Keratinocyte (primary cell): ENCODE data around the gene TM4SF5. TPM values are rescaled to one million over a fixed set of nuclear protein-coding genes. Genes with fewer than 3 reads are reported as not detected.

Source experiments
- DNase-seq: peaks from one replicate; pipeline ENCODE4 v3.0.0-alpha.2; 2011; ENCODE audit warnings: low read depth, missing footprints, low spot score
- FAIRE-seq: peaks from 2 replicates; lab custom pipeline; 2011; peaks lifted over from hg19 to GRCh38; lab: Jason Lieb, UNC
- H2AFZ ChIP-seq: 2 replicates; pipeline ENCODE4 v1.6.0; 2012; ENCODE audit warnings: low read length, control low read depth, inconsistent platforms; ENCODE audit not compliant: control insufficient read depth
- H3K27ac ChIP-seq: 2 replicates; pipeline ENCODE4 v1.5.1; 2011; ENCODE audit warnings: low read length; ENCODE audit not compliant: control insufficient read depth, insufficient read depth
- H3K27me3 ChIP-seq: 3 replicates; pipeline ENCODE4 v1.6.0; 2011; ENCODE audit warnings: low read length; ENCODE audit not compliant: control insufficient read depth, insufficient read depth; ENCODE audit errors: extremely low read depth
- H3K36me3 ChIP-seq, 2 experiments: 2 replicates in 1 of 2; 3 replicates in 1 of 2; pipeline ENCODE4 v1.5.1; 2011; ENCODE audit warnings: low read length in 2 of 2, mild to moderate bottlenecking in 1 of 2; ENCODE audit not compliant: control insufficient read depth in 2 of 2, insufficient read depth in 2 of 2; ENCODE audit errors: extremely low read depth in 1 of 2
- H3K4me1 ChIP-seq: 3 replicates; pipeline ENCODE4 v1.5.1; 2011; ENCODE audit warnings: low read length; ENCODE audit not compliant: control insufficient read depth, insufficient read depth; ENCODE audit errors: extremely low read depth
- H3K4me2 ChIP-seq: 3 replicates; pipeline ENCODE4 v1.6.0; 2011; ENCODE audit warnings: low read depth, low read length; ENCODE audit not compliant: control insufficient read depth, insufficient read depth; ENCODE audit errors: extremely low read depth
- H3K4me3 ChIP-seq, 3 experiments: fragments of 200-600 bp in 1 of 3; sonication (generic) in 1 of 3; 2 replicates in 2 of 3; 3 replicates in 1 of 3; pipeline ENCODE4 v1.5.1; 2011 to 2016; ENCODE audit warnings: low read length in 3 of 3, mild to moderate bottlenecking in 3 of 3, control low read depth in 2 of 3, inconsistent platforms in 1 of 3, low read depth in 1 of 3, mixed read lengths in 1 of 3, mixed run types in 1 of 3, moderate library complexity in 1 of 3; ENCODE audit not compliant: control insufficient read depth in 2 of 3, insufficient read depth in 2 of 3; ENCODE audit errors: extremely low read depth in 1 of 3
- H3K79me2 ChIP-seq: 2 replicates; pipeline ENCODE4 v1.6.0; 2012; ENCODE audit warnings: low read length; ENCODE audit not compliant: control insufficient read depth, insufficient read depth
- H3K9ac ChIP-seq: 3 replicates; pipeline ENCODE4 v1.6.0; 2011; ENCODE audit warnings: low read length; ENCODE audit not compliant: control insufficient read depth, insufficient read depth; ENCODE audit errors: extremely low read depth
- H3K9me1 ChIP-seq: 3 replicates; pipeline ENCODE4 v1.6.0; 2011; ENCODE audit warnings: low read length; ENCODE audit not compliant: control insufficient read depth, insufficient read depth; ENCODE audit errors: extremely low read depth
- H3K9me3 ChIP-seq: 2 replicates; pipeline ENCODE4 v1.5.1; 2012; ENCODE audit warnings: low read depth, low read length; ENCODE audit not compliant: control insufficient read depth
- H4K20me1 ChIP-seq: 3 replicates; pipeline ENCODE4 v1.6.0; 2011; ENCODE audit warnings: low read length; ENCODE audit not compliant: control insufficient read depth, insufficient read depth; ENCODE audit errors: extremely low read depth
- CTCF ChIP-seq, 3 experiments: IDR thresholded peaks in 1 of 3; conservative IDR thresholded peaks in 1 of 3; optimal IDR thresholded peaks in 1 of 3; 2 replicates in 2 of 3; 3 replicates in 1 of 3; pipeline versions ENCODE3 to v1.5.1; 2011; ENCODE audit warnings: low read length in 3 of 3, mild to moderate bottlenecking in 3 of 3, moderate library complexity in 2 of 3, control low read depth in 1 of 3, inconsistent platforms in 1 of 3; ENCODE audit not compliant: insufficient read depth in 2 of 3; ENCODE audit errors: extremely low read depth in 1 of 3
- EZH2 ChIP-seq: IDR thresholded peaks from one replicate; pipeline ENCODE4 v1.6.1; 2012; ENCODE audit warnings: inconsistent platforms, mild to moderate bottlenecking, low read length, moderate library complexity
- dilution Hi-C: fragments of 300-500 bp; cut with MboI; formaldehyde crosslinking; loops from one replicate; pipeline ENCODE4 v1.7.0; 2020; ENCODE audit warnings: low sequenced_read_pairs; ENCODE audit not compliant: extremely low pct_ligation_motif_present
- polyA plus RNA-seq, 5 experiments: library from polyadenylated mRNA; depleted of rRNA in 3 of 5; stranded (reverse) in 3 of 5; stranded (forward) in 1 of 5; unstranded in 1 of 5; fragments of >200 nt; gene quantifications; 1 replicate in 1 of 5; 2 replicates in 3 of 5; 3 replicates in 1 of 5; pipeline versions ENCODE4 v1.2.1 to v1.2.3, GENCODE V29; 2011 to 2012; ENCODE audit warnings: missing spikeins in 2 of 5, low read depth in 1 of 5, low replicate concordance in 1 of 5

TM4SF5 gene
- polyA plus RNA-seq, 1 donor (not counting 4 experiments of a cell fraction or from before 2014, with no cell fraction given): not detected

DNA sequence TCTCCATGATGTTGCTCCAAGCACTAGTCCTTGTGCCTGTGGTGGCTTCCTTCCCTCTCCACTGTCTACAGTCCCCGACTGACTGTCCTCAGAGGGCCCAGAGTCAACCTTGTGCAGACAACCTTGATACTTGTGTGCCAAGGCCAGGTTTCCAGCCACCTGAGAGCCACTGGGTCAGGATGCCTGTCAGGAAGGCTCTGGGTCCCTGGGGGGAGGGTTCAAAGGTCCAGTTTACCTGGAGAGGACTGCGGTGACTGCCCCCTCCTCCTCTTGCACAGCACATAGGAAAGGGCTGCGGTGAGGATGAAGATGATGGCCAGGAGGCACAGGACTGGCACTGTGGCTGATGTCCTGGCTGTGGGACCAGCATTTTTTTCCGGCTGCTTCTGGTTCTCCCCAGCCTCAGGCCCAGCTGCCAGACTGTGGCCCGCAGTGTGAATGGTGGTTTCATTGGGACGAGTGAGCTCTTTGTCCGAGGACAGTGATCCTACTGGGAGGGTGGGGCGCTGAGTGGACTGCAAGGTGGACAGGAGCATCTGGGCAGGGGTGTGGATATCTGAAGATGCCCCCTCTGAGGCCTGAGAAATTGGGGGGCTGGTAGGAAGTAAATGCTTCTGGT is 36.7 kb upstream of the TM4SF5 start:
- TF ChIP-seq EZH2: no peak
- TF ChIP-seq CTCF (optimal IDR thresholded peaks at IDR 0.05 in 1 of 3, IDR thresholded peaks at IDR 0.05 in 1 of 3, conservative IDR thresholded peaks at IDR 0.05 in 1 of 3; ENCODE audit: extremely low read depth in 1 of 3, insufficient read depth in 2 of 3, low read length in 3 of 3): no peak
- Histone ChIP-seq H3K9ac (no peak overlapping the region), H3K4me2 (no peak overlapping the region), H3K36me3 (peaks cover 0 to 2% of the 10 kb centered on the region in 2 experiments), H3K9me1 (peaks cover 2% of the 10 kb centered on the region), H3K27me3 (peaks cover 2% of the 10 kb centered on the region), H3K79me2 (no peaks in the 10 kb centered on the region), H3K27ac (no peak overlapping the region), H3K4me3 (no peak overlapping the region), H2AFZ (no peak overlapping the region), H3K4me1 (peaks cover 17% of the 10 kb centered on the region), H3K9me3 (no peaks in the 10 kb centered on the region), H4K20me1 (no peaks in the 10 kb centered on the region)
- FAIRE-seq (no peak), DNase-seq (no peak)
- dilution Hi-C loops: no loop called here

GRCh38 chr17:4735876-4736651 is 35.6 kb upstream of the TM4SF5 start:
- H3K4me3 ChIP-seq: no peak overlapping the region
- no peak overlapping the region for H3K9ac ChIP-seq
- no peak for FAIRE-seq
- no peak overlapping the region for H3K27ac ChIP-seq
- H3K4me2 ChIP-seq: no peak overlapping the region
- H2AFZ ChIP-seq: no peak overlapping the region
- no peak for DNase-seq
- H3K9me1 ChIP-seq: peaks cover 2% of the 10 kb centered on the region
- no peaks in the 10 kb centered on the region for H3K9me3 ChIP-seq
- H3K79me2 ChIP-seq: no peaks in the 10 kb centered on the region
- no peaks in the 10 kb centered on the region for H4K20me1 ChIP-seq
- dilution Hi-C loops: no loop called here
- no peak for TF ChIP-seq EZH2
- peaks cover 14% of the 10 kb centered on the region for H3K4me1 ChIP-seq
- H3K27me3 ChIP-seq: peaks cover 9% of the 10 kb centered on the region
- H3K36me3 ChIP-seq: peaks cover 0 to 2% of the 10 kb centered on the region in 2 experiments
